Measurements from ENCODE around the gene ZFPM1.

ZFPM1 gene

DNA sequence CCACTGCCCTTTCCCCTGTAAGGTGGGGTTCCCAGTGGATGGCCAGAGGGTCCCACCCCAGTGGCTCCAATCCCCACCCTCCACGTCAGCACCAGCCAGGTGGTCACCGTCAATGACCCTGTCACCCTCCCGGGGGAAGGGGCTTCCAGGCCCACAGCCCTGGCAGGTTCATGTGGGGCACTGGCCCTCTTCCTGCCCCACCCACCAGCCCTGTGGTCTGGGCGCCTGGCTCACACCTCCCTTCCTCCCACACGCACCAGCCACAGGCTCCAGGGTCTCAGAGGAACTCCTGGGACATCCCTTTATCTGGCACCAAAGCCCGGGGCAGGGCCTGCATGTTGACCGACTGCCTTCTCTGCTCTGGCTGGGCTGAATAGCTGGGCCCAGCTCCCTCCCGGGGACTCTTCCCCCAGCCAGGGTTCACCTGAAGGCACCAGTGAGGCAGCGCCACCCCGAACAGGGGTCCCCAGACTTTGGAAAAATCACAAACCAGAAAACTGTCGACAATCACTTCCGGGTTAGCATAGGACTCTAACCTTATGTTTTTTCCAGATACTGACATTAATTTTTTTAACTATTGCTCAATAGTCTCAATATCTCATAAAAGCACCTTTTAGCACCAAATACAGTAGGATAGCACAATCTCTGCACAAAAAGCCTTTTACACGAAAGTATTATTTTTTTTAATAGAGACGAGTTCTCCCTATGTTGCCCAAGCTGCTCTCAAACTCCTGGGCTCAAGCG lies 95.2 kb downstream of the ZFPM1 start:
- no peak overlapping the region for H3K4me2 ChIP-seq (ENCODE audit: low read depth, low read length, poor library complexity, severe bottlenecking)
- no peaks in the 10 kb centered on the region for H3F3A ChIP-seq (ENCODE audit: insufficient read depth)
- H3K36me3 ChIP-seq (ENCODE audit: low read length) = no peaks in the 10 kb centered on the region
- no peaks in the 10 kb centered on the region for H3K79me2 ChIP-seq (ENCODE audit: insufficient read depth, low read length)
- H4K20me1 ChIP-seq (ENCODE audit: low read depth, low read length) = no peaks in the 10 kb centered on the region
- no peak overlapping the region for H3K9ac ChIP-seq (ENCODE audit: low read length)
- TF ChIP-seq EZH2phosphoT487 (conservative IDR thresholded peaks at IDR 0.05; ENCODE audit: low read length) = no peak
- TF ChIP-seq CTCF (IDR thresholded peaks at IDR 0.05; ENCODE audit: insufficient read depth, low read length, poor library complexity, severe bottlenecking) = no peak
- no peaks in the 10 kb centered on the region for H3K27me3 ChIP-seq (ENCODE audit: low read length)
- no peak overlapping the region for H3K27ac ChIP-seq (ENCODE audit: low read depth, low read length)
- H3K9me3 ChIP-seq (ENCODE audit: insufficient read depth, low read length) = peaks cover 7% of the 10 kb centered on the region; the same call in 1 of the 2 replicates
- no peak overlapping the region for H2AFZ ChIP-seq (ENCODE audit: low read depth, low read length, severe bottlenecking)
- no peak overlapping the region for H3K4me3 ChIP-seq (ENCODE audit: insufficient read depth, low read length, poor library complexity, severe bottlenecking)
- H3K9me2 ChIP-seq (replicated peaks; ENCODE audit: insufficient read depth, low read length) = no peaks in the 10 kb centered on the region

DNA sequence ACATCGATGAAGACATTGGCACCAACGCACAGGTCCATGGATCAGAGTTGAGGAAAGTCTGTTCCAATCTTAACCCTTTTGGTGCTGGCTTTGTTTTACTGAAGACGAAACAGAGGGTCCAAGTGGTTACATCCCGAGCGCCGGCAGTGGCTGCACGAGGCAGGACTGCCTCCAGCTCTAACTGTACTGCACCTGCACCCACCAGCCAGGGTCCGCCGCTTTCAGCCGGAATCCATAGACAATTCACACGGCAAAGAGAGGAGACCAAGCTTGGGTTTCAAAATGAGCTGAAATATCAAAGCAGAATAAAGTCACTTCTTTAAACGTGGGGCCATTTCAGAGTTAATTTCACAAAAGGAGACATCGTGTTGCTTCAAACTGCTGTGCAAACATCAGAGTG lies 95.9 kb downstream of the ZFPM1 start:
- no peak overlapping the region for H3K4me2 ChIP-seq (ENCODE audit: low read depth, low read length, poor library complexity, severe bottlenecking)
- no peak overlapping the region for H3K27ac ChIP-seq (ENCODE audit: low read depth, low read length)
- H3K79me2 ChIP-seq (ENCODE audit: insufficient read depth, low read length) = no peaks in the 10 kb centered on the region
- H3K27me3 ChIP-seq (ENCODE audit: low read length) = no peaks in the 10 kb centered on the region
- H3K9me2 ChIP-seq (replicated peaks; ENCODE audit: insufficient read depth, low read length) = no peaks in the 10 kb centered on the region
- H3K9ac ChIP-seq (ENCODE audit: low read length) = no peak overlapping the region
- H3K9me3 ChIP-seq (ENCODE audit: insufficient read depth, low read length) = no peaks in the 10 kb centered on the region
- H3K36me3 ChIP-seq (ENCODE audit: low read length) = no peaks in the 10 kb centered on the region
- no peak overlapping the region for H3K4me3 ChIP-seq (ENCODE audit: insufficient read depth, low read length, poor library complexity, severe bottlenecking)
- no peaks in the 10 kb centered on the region for H4K20me1 ChIP-seq (ENCODE audit: low read depth, low read length)
- TF ChIP-seq CTCF (IDR thresholded peaks at IDR 0.05; ENCODE audit: insufficient read depth, low read length, poor library complexity, severe bottlenecking) (no peak), EZH2phosphoT487 (conservative IDR thresholded peaks at IDR 0.05; ENCODE audit: low read length) (no peak)
- no peak overlapping the region for H2AFZ ChIP-seq (ENCODE audit: low read depth, low read length, severe bottlenecking)
- no peaks in the 10 kb centered on the region for H3F3A ChIP-seq (ENCODE audit: insufficient read depth)

DNA sequence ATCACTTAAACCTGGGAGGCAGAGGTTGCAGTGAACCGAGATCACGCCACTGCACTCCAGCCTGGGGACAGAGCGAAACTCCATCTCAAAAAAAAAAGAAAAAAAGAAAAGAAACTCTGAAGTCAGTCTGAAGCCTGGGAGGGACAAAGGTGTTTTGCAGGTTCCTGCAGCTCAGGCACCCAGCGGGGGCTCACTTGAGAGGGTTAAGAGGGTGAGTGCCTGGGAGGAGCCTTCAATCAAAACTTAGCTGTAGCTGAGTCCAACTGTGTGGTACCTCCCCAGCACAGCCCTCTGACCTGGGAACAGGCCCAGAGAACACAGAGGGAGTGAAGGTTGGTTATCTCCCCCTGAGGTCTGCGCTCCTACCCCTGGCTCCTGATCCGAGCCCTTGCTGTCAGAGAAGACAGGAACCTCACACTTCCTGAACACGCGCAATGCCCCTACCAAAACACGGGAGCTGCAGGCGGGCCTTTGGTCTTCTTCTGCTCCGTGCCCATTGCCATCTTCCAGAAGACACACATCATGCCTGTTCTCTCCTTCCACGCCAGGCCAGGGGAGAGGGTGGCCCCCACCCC lies 96.7 kb downstream of the ZFPM1 start:
- Histone ChIP-seq H3K4me3 (ENCODE audit: insufficient read depth, low read length, poor library complexity, severe bottlenecking) (no peak overlapping the region), H3K9me2 (replicated peaks; ENCODE audit: insufficient read depth, low read length) (no peaks in the 10 kb centered on the region), H2AFZ (ENCODE audit: low read depth, low read length, severe bottlenecking) (no peak overlapping the region), H3K36me3 (ENCODE audit: low read length) (no peaks in the 10 kb centered on the region), H3K27me3 (ENCODE audit: low read length) (no peaks in the 10 kb centered on the region), H3F3A (ENCODE audit: insufficient read depth) (no peaks in the 10 kb centered on the region), H4K20me1 (ENCODE audit: low read depth, low read length) (no peaks in the 10 kb centered on the region), H3K79me2 (ENCODE audit: insufficient read depth, low read length) (no peaks in the 10 kb centered on the region), H3K27ac (ENCODE audit: low read depth, low read length) (no peak overlapping the region), H3K9ac (ENCODE audit: low read length) (no peak overlapping the region), H3K4me2 (ENCODE audit: low read depth, low read length, poor library complexity, severe bottlenecking) (no peak overlapping the region), H3K9me3 (ENCODE audit: insufficient read depth, low read length) (no peaks in the 10 kb centered on the region)
- TF ChIP-seq EZH2phosphoT487 (conservative IDR thresholded peaks at IDR 0.05; ENCODE audit: low read length) = no peak
- no peak for TF ChIP-seq CTCF (IDR thresholded peaks at IDR 0.05; ENCODE audit: insufficient read depth, low read length, poor library complexity, severe bottlenecking)

All from SU-DHL-6 (cell line).